H1 (cell line): ENCODE measurements around the gene MAS1L. TPM values are rescaled to one million over a fixed set of nuclear protein-coding genes. Genes with fewer than 3 reads are reported as not detected.

Experiments used
- CTCF ChIA-PET: fragments of 300-600 bp; sonication (Branson Sonifier 250); formaldehyde crosslinking; loops from one replicate; lab custom pipeline; 2021; ENCODE audit not compliant: partially characterized antibody; lab: Charles Lee
- POLR2A ChIA-PET: fragments of 300-600 bp; sonication (Branson Sonifier 250); formaldehyde crosslinking; loops from one replicate; lab custom pipeline; 2021; ENCODE audit warnings: inconsistent platforms; ENCODE audit not compliant: partially characterized antibody; lab: Charles Lee
- DNase-seq, 2 experiments: peaks; one replicate each; pipeline versions ENCODE4 v3.0.0 to v3.0.0-alpha.2; 2010 to 2022; ENCODE audit warnings: low spot score in 2 of 2, low read depth in 1 of 2, mixed read lengths in 1 of 2
- FAIRE-seq: peaks from 2 replicates; lab custom pipeline; 2011; peaks lifted over from hg19 to GRCh38; lab: Jason Lieb, UNC
- H2AFZ ChIP-seq: 2 replicates; pipeline ENCODE4 v1.8.1; 2012; ENCODE audit warnings: low read length, inconsistent platforms
- H2AK5ac ChIP-seq: 2 replicates; pipeline ENCODE4 v1.6.1; 2013; ENCODE audit warnings: low read depth, low read length
- H2BK120ac ChIP-seq: replicated peaks from 2 replicates; pipeline ENCODE3; 2013; ENCODE audit warnings: low read depth, low read length, inconsistent platforms
- H2BK12ac ChIP-seq: 2 replicates; pipeline ENCODE4 v1.6.1; 2013; ENCODE audit warnings: low read depth, low read length
- H2BK15ac ChIP-seq: 2 replicates; pipeline ENCODE4 v1.6.1; 2013; ENCODE audit warnings: low read length
- H2BK20ac ChIP-seq: 2 replicates; pipeline ENCODE4 v1.6.1; 2013; ENCODE audit warnings: low read length
- H2BK5ac ChIP-seq: 2 replicates; pipeline ENCODE4 v1.6.1; 2013; ENCODE audit warnings: low read depth, low read length
- H3K14ac ChIP-seq: 2 replicates; pipeline ENCODE4 v1.6.1; 2013; ENCODE audit warnings: inconsistent platforms; ENCODE audit not compliant: insufficient read length
- H3K18ac ChIP-seq: 2 replicates; pipeline ENCODE4 v1.6.1; 2013; ENCODE audit warnings: low read length; ENCODE audit errors: extremely low read depth
- H3K23ac ChIP-seq: 2 replicates; pipeline ENCODE4 v1.6.1; 2013; ENCODE audit warnings: inconsistent platforms; ENCODE audit not compliant: insufficient read length
- H3K23me2 ChIP-seq: 2 replicates; pipeline ENCODE4 v1.6.1; 2013; ENCODE audit warnings: low read depth, low read length
- H3K27ac ChIP-seq: 2 replicates; pipeline ENCODE4 v1.6.1; 2011; ENCODE audit warnings: low read depth, low read length, inconsistent platforms
- H3K27me3 ChIP-seq, 4 experiments: replicated peaks in 1 of 4; 1 replicate in 1 of 4; 2 replicates in 3 of 4; pipeline versions ENCODE4 v1.6.1 to v1.8.1; 2011 to 2013; ENCODE audit warnings: low read length in 3 of 4, mild to moderate bottlenecking in 3 of 4, inconsistent platforms in 2 of 4, mixed read lengths in 2 of 4, moderate library complexity in 1 of 4; ENCODE audit not compliant: control insufficient read depth in 3 of 4, insufficient read depth in 3 of 4; ENCODE audit errors: extremely low read depth in 1 of 4
- H3K36me3 ChIP-seq, 4 experiments: 2 replicates each; pipeline versions ENCODE4 v1.6.1 to v1.8.1; 2011 to 2013; ENCODE audit warnings: mild to moderate bottlenecking in 4 of 4, low read length in 3 of 4, moderate library complexity in 2 of 4, control low read depth in 1 of 4, inconsistent platforms in 1 of 4; ENCODE audit not compliant: insufficient read depth in 4 of 4, control insufficient read depth in 2 of 4
- H3K4ac ChIP-seq: replicated peaks from 2 replicates; pipeline ENCODE3; 2013; ENCODE audit warnings: low read length, low read depth, mixed read lengths, inconsistent platforms; ENCODE audit not compliant: insufficient read length
- H3K4me1 ChIP-seq, 4 experiments: replicated peaks in 1 of 4; 1 replicate in 1 of 4; 2 replicates in 3 of 4; pipeline versions ENCODE4 v1.6.1 to v1.8.1; 2011 to 2013; ENCODE audit warnings: low read length in 3 of 4, inconsistent platforms in 2 of 4, mixed read lengths in 1 of 4; ENCODE audit not compliant: insufficient read depth in 4 of 4, control insufficient read depth in 3 of 4
- H3K4me2 ChIP-seq, 2 experiments: 2 replicates each; pipeline versions ENCODE4 v1.6.1 to v1.8.1; 2011 to 2013; ENCODE audit warnings: low read depth in 2 of 2, low read length in 2 of 2, control low read depth in 1 of 2, inconsistent platforms in 1 of 2, mild to moderate bottlenecking in 1 of 2; ENCODE audit not compliant: insufficient read depth in 1 of 2
- H3K4me3 ChIP-seq, 4 experiments: fragments of 200-600, 300-600 bp in 1 of 4; sonication (generic), shearing (Covaris generic), sonication (Bioruptor Twin) in 1 of 4; 2 replicates each; pipeline versions ENCODE4 v1.5.1 to v1.8.1; 2011 to 2016; ENCODE audit warnings: low read length in 4 of 4, low read depth in 3 of 4, control low read depth in 2 of 4, inconsistent platforms in 2 of 4, mild to moderate bottlenecking in 2 of 4, mixed read lengths in 1 of 4, moderate library complexity in 1 of 4; ENCODE audit not compliant: insufficient read depth in 2 of 4; ENCODE audit errors: extremely low read depth in 1 of 4
- H3K56ac ChIP-seq: replicated peaks from 2 replicates; pipeline ENCODE3; 2013; ENCODE audit warnings: low read depth, mild to moderate bottlenecking, mixed read lengths, low read length, inconsistent platforms; ENCODE audit not compliant: insufficient read length
- H3K79me1 ChIP-seq: 2 replicates; pipeline ENCODE4 v1.6.1; 2013; ENCODE audit warnings: low read depth, low read length, control low read depth
- H3K79me2 ChIP-seq, 2 experiments: 2 replicates each; pipeline versions ENCODE4 v1.6.1 to v1.8.1; 2012 to 2013; ENCODE audit warnings: low read length in 2 of 2, mild to moderate bottlenecking in 2 of 2, inconsistent platforms in 1 of 2; ENCODE audit not compliant: insufficient read depth in 2 of 2, control insufficient read depth in 1 of 2
- H3K9ac ChIP-seq, 4 experiments: replicated peaks in 1 of 4; 1 replicate in 1 of 4; 2 replicates in 3 of 4; pipeline versions ENCODE4 v1.6.1 to v1.8.1; 2011 to 2013; ENCODE audit warnings: low read depth in 3 of 4, low read length in 3 of 4, control low read depth in 2 of 4, mild to moderate bottlenecking in 2 of 4, moderate library complexity in 2 of 4, inconsistent platforms in 1 of 4; ENCODE audit errors: extremely low read depth in 1 of 4
- H3K9me3 ChIP-seq, 2 experiments: 2 replicates each; pipeline versions ENCODE4 v1.6.1 to v1.8.1; 2012 to 2013; ENCODE audit warnings: mild to moderate bottlenecking in 2 of 2, moderate library complexity in 2 of 2, control low read depth in 1 of 2, inconsistent platforms in 1 of 2, low read depth in 1 of 2, low read length in 1 of 2, mixed read lengths in 1 of 2; ENCODE audit not compliant: insufficient read depth in 2 of 2
- H4K20me1 ChIP-seq, 2 experiments: replicated peaks in 1 of 2; 2 replicates each; pipeline versions ENCODE3 to v1.8.1; 2011 to 2013; ENCODE audit warnings: inconsistent platforms in 2 of 2, low read length in 2 of 2, mild to moderate bottlenecking in 1 of 2; ENCODE audit not compliant: insufficient read depth in 2 of 2, control insufficient read depth in 1 of 2
- H4K5ac ChIP-seq: 2 replicates; pipeline ENCODE4 v1.6.1; 2013; ENCODE audit warnings: low read length, low read depth, mixed read lengths, inconsistent platforms; ENCODE audit not compliant: insufficient read length
- H4K8ac ChIP-seq: 2 replicates; pipeline ENCODE4 v1.8.0; 2013; ENCODE audit warnings: mild to moderate bottlenecking, moderate library complexity, low read length, inconsistent platforms; ENCODE audit not compliant: insufficient read depth; ENCODE audit errors: extremely low read depth
- H4K91ac ChIP-seq: replicated peaks from 2 replicates; pipeline ENCODE3; 2013; ENCODE audit warnings: low read length, mixed read lengths, inconsistent platforms; ENCODE audit not compliant: insufficient read length
- RNF2 ChIP-seq: fragments of 200-900, 300-1000 bp; sonication (generic); IDR thresholded peaks from 2 replicates; pipeline ENCODE4 v1.7.1; 2016; ENCODE audit warnings: borderline replicate concordance, low read depth, mild to moderate bottlenecking, antibody characterized with exemption, low read length; ENCODE audit not compliant: poor library complexity, severe bottlenecking; ENCODE audit errors: missing control alignments
- SIRT6 ChIP-seq: IDR thresholded peaks from one replicate; pipeline ENCODE4 v1.7.1; 2012; ENCODE audit warnings: low read length, inconsistent platforms
- WGBS, 2 experiments: shearing (Covaris generic) in 1 of 2; methylation state at CpG; one replicate each; pipeline versions ENCODE4 v1.1.6 to v1.1.7; 2013 to 2015; ENCODE audit warnings: low lambda C conversion rate in 2 of 2, mixed read lengths in 2 of 2, inconsistent platforms in 1 of 2, low coverage in 1 of 2, missing lambda C conversion rate in 1 of 2; ENCODE audit not compliant: insufficient replicate concordance in 2 of 2, insufficient coverage in 1 of 2, insufficient read length in 1 of 2; ENCODE audit errors: extremely low coverage in 1 of 2, missing lambda C conversion rate in 1 of 2; 5-methylcytosine and 5-hydroxymethylcytosine counted together
- polyA plus RNA-seq, 7 experiments: library from polyadenylated mRNA; depleted of rRNA in 3 of 7; stranded (reverse) in 5 of 7; unstranded in 2 of 7; fragments of >200 nt in 5 of 7; fragments of 200-250 nt in 2 of 7; gene quantifications; 1 replicate in 5 of 7; 2 replicates in 1 of 7; 4 replicates in 1 of 7; pipeline versions ENCODE4 v1.2.1 to v1.2.3, GENCODE V29; 2011 to 2013; ENCODE audit warnings: missing spikeins in 2 of 7, mixed read lengths in 2 of 7
- total RNA-seq: library from RNA; stranded (reverse); fragmentation: NEBNext Ultra II Directional; extraction: Animal tissue kit (Norgen Biotek cat#: 25700); gene quantifications from 2 replicates; pipeline ENCODE4 v1.2.1, GENCODE V29; 2021

The MAS1L gene
- total and polyA plus RNA-seq, 2 of the 8 experiments (the other 6 are each of a cell fraction or from before 2014, with no cell fraction given): not detected

DNA sequence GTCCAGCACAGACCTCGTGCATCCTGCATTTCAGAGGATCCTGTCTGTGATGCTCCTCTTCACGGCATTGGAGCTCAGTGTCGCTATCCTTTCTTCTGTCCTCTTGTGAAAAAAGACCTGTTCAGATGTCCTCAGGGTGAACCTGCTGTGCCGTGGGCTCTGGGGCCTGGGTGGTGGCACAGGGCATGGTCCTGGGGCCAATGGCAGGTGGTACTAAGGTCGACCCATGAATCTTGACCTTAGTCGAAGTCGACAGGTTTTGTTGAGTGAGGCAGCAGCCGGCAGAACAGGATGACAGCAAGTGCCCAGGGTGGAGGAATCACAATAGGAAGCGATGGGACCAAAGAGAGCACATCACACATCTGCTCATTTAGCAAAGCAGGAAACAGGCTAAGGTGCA lies 22.0 kb upstream of the MAS1L start:
- Histone ChIP-seq H3K27ac (no peak overlapping the region), H2BK5ac (no peak overlapping the region), H4K91ac (no peak overlapping the region), H2AFZ (no peak overlapping the region), H4K8ac (no peak overlapping the region; the same call in 1 of the 2 replicates), H3K56ac (no peak overlapping the region), H2BK120ac (no peak overlapping the region), H3K23me2 (no peaks in the 10 kb centered on the region), H3K9ac (no peak overlapping the region), H2BK15ac (no peak overlapping the region), H3K18ac (no peak overlapping the region), H3K9me3 (no peaks in the 10 kb centered on the region), H3K4me3 (no peak overlapping the region), H2BK20ac (no peak overlapping the region), H3K36me3 (no peaks in the 10 kb centered on the region), H3K14ac (no peak overlapping the region), H4K20me1 (no peaks in the 10 kb centered on the region), H3K4me2 (no peak overlapping the region), H3K79me1 (no peaks in the 10 kb centered on the region; the same call in 1 of the 2 replicates), H3K27me3 (no peaks in the 10 kb centered on the region; a peak in 2 of 7 replicates), H3K4me1 (no peaks in the 10 kb centered on the region), H3K4ac (no peak overlapping the region), H2BK12ac (no peak overlapping the region), H4K5ac (no peak overlapping the region), H2AK5ac (no peak overlapping the region), H3K23ac (no peak overlapping the region), H3K79me2 (no peaks in the 10 kb centered on the region)
- POLR2A ChIA-PET: no interaction called here
- CTCF ChIA-PET: interaction anchor here (2.9 kb wide), 1 partner anchor 10 kb away, joined by 9 read pairs; no protein-coding TSS in a partner anchor
- 86% methylated on average over 9 of the region's 9 CpGs; no CpG with 5 or more reads in 1 of the 2 experiments for WGBS, 2 experiments
- no peak for FAIRE-seq
- TF ChIP-seq SIRT6 (no peak), RNF2 (no peak)
- DNase-seq: no peak
